CD4-positive, alpha-beta T cell treated with Interleukin-1 beta for 1 hour (primary cell): ENCODE results near the gene CD79A.

Source experiments
- DNase-seq, 2 donors: peaks; one replicate each; pipeline ENCODE4 v3.0.0-alpha.2; 2020 to 2022

Gene CD79A

GRCh38 chr19:41886761-41887710, 10.0 kb downstream of the CD79A start:
- DNase-seq, result peak; percentile 77 to 78

- DNase-seq, result peak; percentile 79 to 81
These were observed 10.8 kb downstream of the CD79A start for GRCh38 chr19:41887711-41888382.

- DNase-seq, result no peak
These were observed 11.8 kb downstream of the CD79A start for GRCh38 chr19:41888926-41889325.

- DNase-seq, result no peak
These were observed 12.8 kb downstream of the CD79A start for GRCh38 chr19:41889896-41890295.

- no peak for DNase-seq
These were observed 13.9 kb downstream of the CD79A start for GRCh38 chr19:41890936-41891335.

- DNase-seq, result no peak
These were observed 15.3 kb downstream of the CD79A start for GRCh38 chr19:41892173-41892902.

GRCh38 chr19:41893899-41894298, 16.8 kb downstream of the CD79A start:
- no peak for DNase-seq

GRCh38 chr19:41894350-41894749, 17.3 kb downstream of the CD79A start:
- no peak for DNase-seq

GRCh38 chr19:41895745-41896580, 18.9 kb downstream of the CD79A start:
- DNase-seq, result no peak

GRCh38 chr19:41896581-41896942, 19.5 kb downstream of the CD79A start:
- no peak for DNase-seq

GRCh38 chr19:41897181-41897580, 20.1 kb downstream of the CD79A start:
- DNase-seq, result no peak

GRCh38 chr19:41897820-41898219, 20.7 kb downstream of the CD79A start:
- no peak for DNase-seq

- no peak for DNase-seq
These were observed 21.2 kb downstream of the CD79A start for GRCh38 chr19:41898235-41898634.

GRCh38 chr19:41901707-41902360, 24.8 kb downstream of the CD79A start:
- DNase-seq, result no peak

GRCh38 chr19:41902594-41902993, 25.5 kb downstream of the CD79A start:
- no peak for DNase-seq

- no peak for DNase-seq
These were observed 26.3 kb downstream of the CD79A start for GRCh38 chr19:41903193-41903953.

GRCh38 chr19:41904118-41904870, 27.2 kb downstream of the CD79A start:
- DNase-seq, result no peak

- DNase-seq, result no peak
These were observed 28.4 kb downstream of the CD79A start for GRCh38 chr19:41905273-41906002.

- no peak for DNase-seq
These were observed 29.2 kb downstream of the CD79A start for GRCh38 chr19:41906271-41906670.
